ENCODE data around the gene GPR39.

The GPR39 gene

DNA sequence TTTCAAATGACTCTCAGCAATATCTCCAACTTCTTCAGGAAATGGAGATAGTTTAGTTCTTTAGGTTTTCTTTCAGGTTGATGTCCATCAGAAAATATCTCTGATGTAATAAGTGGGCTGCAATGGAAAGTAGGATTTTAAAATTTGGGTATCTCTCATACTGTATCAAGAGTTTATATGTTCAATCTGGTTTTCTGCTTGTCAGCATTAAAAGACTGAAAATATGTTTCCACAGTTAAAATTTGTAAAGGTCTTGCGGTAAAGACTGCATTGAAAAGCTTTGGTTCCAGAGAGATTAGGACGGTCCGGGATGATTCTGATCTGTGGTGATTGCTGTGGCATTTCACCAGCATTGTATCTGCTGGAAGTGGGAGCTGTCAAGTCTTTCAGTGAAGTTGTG lies 170.2 kb downstream of the GPR39 start:
- Histone ChIP-seq H3K4me3 (ENCODE audit: low read depth, low read length) (no peak overlapping the region), H3K27ac (ENCODE audit: low read depth, low read length) (no peak overlapping the region), H3K36me3 (ENCODE audit: control insufficient read depth, insufficient read depth, low read length) (no peaks in the 10 kb centered on the region), H3K4me1 (ENCODE audit: control insufficient read depth, insufficient read depth, low read length) (peaks cover 20% of the 10 kb centered on the region), H3K9ac (ENCODE audit: low read length) (no peak overlapping the region), H3K9me3 (ENCODE audit: control insufficient read depth, insufficient read depth, low read depth, low read length) (no peaks in the 10 kb centered on the region), H3K27me3 (ENCODE audit: control insufficient read depth, insufficient read depth, low read length) (no peaks in the 10 kb centered on the region)

DNA sequence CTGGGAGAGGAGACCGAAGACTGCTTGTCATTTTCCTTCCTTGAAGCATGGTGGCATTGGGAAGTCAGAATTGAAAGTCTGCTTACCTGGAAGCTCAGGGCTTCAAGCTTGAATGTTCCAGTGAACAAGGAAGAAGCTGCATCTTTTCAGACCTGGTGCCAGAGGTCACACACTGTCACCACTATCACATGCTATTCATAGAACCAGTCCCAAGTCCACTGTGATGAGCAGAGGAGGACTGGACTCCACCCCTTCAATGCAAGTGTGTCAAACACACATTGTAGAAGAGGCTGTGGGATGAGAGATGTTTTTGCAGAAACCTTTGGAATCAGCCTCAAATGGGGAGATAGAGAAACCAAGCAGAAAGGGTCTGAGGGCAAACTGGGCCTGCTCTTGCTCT lies 172.0 kb downstream of the GPR39 start:
- peaks cover 28% of the 10 kb centered on the region for H3K4me1 ChIP-seq (ENCODE audit: control insufficient read depth, insufficient read depth, low read length)
- H3K9me3 ChIP-seq (ENCODE audit: control insufficient read depth, insufficient read depth, low read depth, low read length), result no peaks in the 10 kb centered on the region
- no peaks in the 10 kb centered on the region for H3K36me3 ChIP-seq (ENCODE audit: control insufficient read depth, insufficient read depth, low read length)
- no peak overlapping the region for H3K9ac ChIP-seq (ENCODE audit: low read length)
- H3K27ac ChIP-seq (ENCODE audit: low read depth, low read length), result no peak overlapping the region
- H3K4me3 ChIP-seq (ENCODE audit: low read depth, low read length), result no peak overlapping the region
- H3K27me3 ChIP-seq (ENCODE audit: control insufficient read depth, insufficient read depth, low read length), result no peaks in the 10 kb centered on the region

DNA sequence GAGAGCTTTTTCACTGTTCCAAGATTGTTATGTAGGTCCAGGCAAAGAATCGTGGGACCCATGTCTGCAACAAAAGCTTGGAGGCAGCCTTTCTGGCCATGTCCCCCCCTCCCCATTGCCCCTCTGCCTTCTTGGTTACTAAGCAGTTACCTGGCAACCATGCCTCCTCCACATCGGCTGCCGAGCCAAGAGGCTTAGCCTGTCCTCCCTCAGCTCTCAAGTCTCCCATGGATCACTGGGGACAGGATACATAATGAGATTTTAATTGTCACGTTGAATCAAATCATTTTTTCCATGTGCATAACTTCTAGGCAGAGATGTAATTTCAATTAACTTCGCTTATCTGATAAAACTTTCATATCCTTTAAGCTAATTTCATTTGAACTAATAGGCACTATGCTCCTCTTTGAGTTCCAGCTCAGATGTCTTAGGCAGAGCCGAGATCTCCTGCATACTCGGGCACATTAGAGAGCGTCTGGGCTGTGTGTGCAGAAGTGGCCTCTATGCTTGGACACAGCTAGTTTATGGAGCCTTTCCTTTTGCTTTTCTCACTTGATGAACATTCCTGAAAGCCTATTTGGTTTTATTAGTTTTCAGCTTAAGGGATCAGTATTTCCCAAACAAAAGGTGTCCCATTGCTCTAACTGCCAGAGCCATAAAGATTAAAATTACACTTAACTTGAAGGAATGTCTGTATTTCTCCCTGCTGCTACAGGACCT lies 172.7 kb downstream of the GPR39 start:
- Histone ChIP-seq H3K36me3 (ENCODE audit: control insufficient read depth, insufficient read depth, low read length) (no peaks in the 10 kb centered on the region), H3K4me3 (ENCODE audit: low read depth, low read length) (no peak overlapping the region), H3K4me1 (ENCODE audit: control insufficient read depth, insufficient read depth, low read length) (peaks cover 30% of the 10 kb centered on the region), H3K27me3 (ENCODE audit: control insufficient read depth, insufficient read depth, low read length) (no peaks in the 10 kb centered on the region), H3K9ac (ENCODE audit: low read length) (no peak overlapping the region), H3K9me3 (ENCODE audit: control insufficient read depth, insufficient read depth, low read depth, low read length) (no peaks in the 10 kb centered on the region), H3K27ac (ENCODE audit: low read depth, low read length) (no peak overlapping the region)

DNA sequence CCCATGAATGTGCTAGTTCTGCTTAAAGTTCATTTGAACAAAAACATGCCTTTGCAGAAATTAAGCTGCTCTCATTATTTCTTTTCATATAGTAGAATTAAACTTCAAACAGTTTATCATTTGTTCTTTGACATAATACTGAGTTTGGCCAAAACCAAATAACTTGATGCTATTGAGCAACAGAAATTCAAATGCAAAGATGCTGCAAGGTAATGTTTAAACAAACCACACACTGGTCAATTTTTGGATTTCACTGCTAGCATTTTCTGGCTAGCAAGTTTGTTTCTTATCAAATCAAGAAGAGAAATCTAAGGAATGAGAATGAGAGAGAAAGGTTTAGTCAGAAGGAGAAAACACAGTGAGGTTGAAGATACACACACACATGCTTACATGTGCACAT lies 173.4 kb downstream of the GPR39 start:
- Histone ChIP-seq H3K36me3 (ENCODE audit: control insufficient read depth, insufficient read depth, low read length) (no peaks in the 10 kb centered on the region), H3K27me3 (ENCODE audit: control insufficient read depth, insufficient read depth, low read length) (no peaks in the 10 kb centered on the region), H3K4me1 (ENCODE audit: control insufficient read depth, insufficient read depth, low read length) (peaks cover 30% of the 10 kb centered on the region), H3K9ac (ENCODE audit: low read length) (no peak overlapping the region), H3K9me3 (ENCODE audit: control insufficient read depth, insufficient read depth, low read depth, low read length) (no peaks in the 10 kb centered on the region), H3K27ac (ENCODE audit: low read depth, low read length) (no peak overlapping the region), H3K4me3 (ENCODE audit: low read depth, low read length) (no peak overlapping the region)

DNA sequence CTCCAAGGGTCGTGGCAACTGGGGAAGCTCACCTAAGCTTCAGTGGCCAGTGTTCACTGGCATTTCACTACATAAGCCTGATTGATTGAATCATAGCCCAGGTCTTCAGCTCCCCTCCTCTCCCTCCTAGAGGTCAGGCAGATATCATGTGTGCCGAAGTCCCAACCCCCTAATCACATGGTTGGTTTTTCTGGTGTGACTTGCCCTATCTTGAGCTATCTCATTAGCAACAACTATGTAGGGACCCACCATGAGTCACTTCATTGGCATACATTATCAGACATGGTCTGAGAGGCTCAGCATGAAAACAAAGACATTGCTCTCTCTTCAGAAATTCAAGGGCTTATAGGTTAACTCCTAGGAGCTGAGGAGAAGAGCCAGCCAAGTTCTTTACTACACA lies 176.6 kb downstream of the GPR39 start:
- H3K9me3 ChIP-seq (ENCODE audit: control insufficient read depth, insufficient read depth, low read depth, low read length), result 0 out of 2 replicates have a peak, but pooled peaks cover 7% of the 10 kb centered on the region
- no peak overlapping the region for H3K4me3 ChIP-seq (ENCODE audit: low read depth, low read length)
- H3K36me3 ChIP-seq (ENCODE audit: control insufficient read depth, insufficient read depth, low read length), result no peaks in the 10 kb centered on the region
- no peak overlapping the region for H3K9ac ChIP-seq (ENCODE audit: low read length)
- H3K27me3 ChIP-seq (ENCODE audit: control insufficient read depth, insufficient read depth, low read length), result no peaks in the 10 kb centered on the region
- H3K27ac ChIP-seq (ENCODE audit: low read depth, low read length), result no peak overlapping the region
- H3K4me1 ChIP-seq (ENCODE audit: control insufficient read depth, insufficient read depth, low read length), result peaks cover 24% of the 10 kb centered on the region; the same call in 1 of the 2 replicates

DNA sequence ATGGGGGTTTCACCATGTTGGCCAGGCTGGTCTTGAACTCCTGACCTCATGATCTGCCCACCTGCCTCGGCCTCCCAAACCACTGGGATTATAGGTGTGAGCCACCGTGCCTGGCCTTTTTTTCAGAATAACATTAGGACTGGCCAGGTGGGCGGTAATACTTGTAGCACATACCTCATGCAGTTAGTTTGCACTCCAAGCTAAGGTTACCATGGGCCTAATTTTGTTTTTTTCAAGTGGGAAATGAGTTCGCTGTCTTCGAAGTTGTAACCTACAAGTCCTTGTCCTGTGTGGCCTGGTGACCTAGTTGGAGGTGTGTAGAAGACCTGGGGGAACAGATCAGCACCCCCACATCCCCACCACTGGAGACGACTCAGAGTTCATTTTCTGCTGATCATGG lies 178.6 kb downstream of the GPR39 start:
- Histone ChIP-seq H3K36me3 (ENCODE audit: control insufficient read depth, insufficient read depth, low read length) (no peaks in the 10 kb centered on the region), H3K4me3 (ENCODE audit: low read depth, low read length) (no peak overlapping the region), H3K4me1 (ENCODE audit: control insufficient read depth, insufficient read depth, low read length) (peaks cover 15% of the 10 kb centered on the region; the same call in 1 of the 2 replicates), H3K27me3 (ENCODE audit: control insufficient read depth, insufficient read depth, low read length) (no peaks in the 10 kb centered on the region), H3K9ac (ENCODE audit: low read length) (no peak overlapping the region), H3K9me3 (ENCODE audit: control insufficient read depth, insufficient read depth, low read depth, low read length) (peaks cover 7% of the 10 kb centered on the region; the same call in 1 of the 2 replicates), H3K27ac (ENCODE audit: low read depth, low read length) (no peak overlapping the region)

DNA sequence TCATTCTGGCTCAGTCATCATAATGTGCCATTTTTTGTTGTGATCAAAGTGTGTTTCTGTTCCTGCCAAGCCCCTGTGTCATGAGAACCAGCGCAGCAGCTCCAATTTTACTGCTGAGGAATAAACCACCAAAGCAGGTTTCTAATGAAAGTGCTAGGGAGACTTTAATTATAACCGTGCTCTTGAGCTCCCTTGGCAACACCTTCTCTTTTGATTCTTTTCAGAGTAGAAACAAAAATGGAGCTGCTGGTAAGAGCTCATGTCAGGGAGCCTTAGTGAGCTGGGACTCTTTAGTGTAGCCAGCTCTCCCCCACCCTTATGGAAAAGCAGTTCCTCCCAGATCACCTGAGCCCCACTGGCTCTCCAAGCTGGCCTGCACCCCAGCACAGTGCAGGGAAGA lies 179.1 kb downstream of the GPR39 start:
- Histone ChIP-seq H3K27ac (ENCODE audit: low read depth, low read length) (no peak overlapping the region), H3K27me3 (ENCODE audit: control insufficient read depth, insufficient read depth, low read length) (no peaks in the 10 kb centered on the region), H3K4me1 (ENCODE audit: control insufficient read depth, insufficient read depth, low read length) (peaks cover 10% of the 10 kb centered on the region; the same call in 1 of the 2 replicates), H3K36me3 (ENCODE audit: control insufficient read depth, insufficient read depth, low read length) (no peaks in the 10 kb centered on the region), H3K9ac (ENCODE audit: low read length) (no peak overlapping the region), H3K9me3 (ENCODE audit: control insufficient read depth, insufficient read depth, low read depth, low read length) (peaks cover 7% of the 10 kb centered on the region; the same call in 1 of the 2 replicates), H3K4me3 (ENCODE audit: low read depth, low read length) (no peak overlapping the region)

DNA sequence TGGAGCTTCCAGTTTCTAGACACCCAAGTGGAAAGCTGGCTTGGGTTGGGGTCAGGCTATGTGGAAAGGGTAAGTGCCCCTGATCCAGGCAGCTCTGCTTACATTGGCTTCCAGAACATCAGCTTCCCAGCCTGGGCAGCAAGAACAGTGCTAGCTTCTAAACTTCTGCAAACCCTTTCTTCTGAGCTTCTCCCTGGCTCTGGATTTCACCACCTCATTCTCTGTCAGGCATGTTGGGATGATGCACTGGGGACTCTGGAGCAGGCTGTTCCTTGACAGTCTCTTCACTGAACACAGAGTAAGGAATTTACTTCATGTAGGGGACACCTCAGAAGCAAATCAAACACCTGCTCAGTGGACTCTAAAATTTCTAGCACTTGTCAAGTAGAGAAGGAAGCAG lies 180.6 kb downstream of the GPR39 start:
- H3K27ac ChIP-seq (ENCODE audit: low read depth, low read length), result no peak overlapping the region
- H3K27me3 ChIP-seq (ENCODE audit: control insufficient read depth, insufficient read depth, low read length), result no peaks in the 10 kb centered on the region
- H3K4me1 ChIP-seq (ENCODE audit: control insufficient read depth, insufficient read depth, low read length), result peaks cover 10% of the 10 kb centered on the region; the same call in 1 of the 2 replicates
- no peak overlapping the region for H3K4me3 ChIP-seq (ENCODE audit: low read depth, low read length)
- H3K9me3 ChIP-seq (ENCODE audit: control insufficient read depth, insufficient read depth, low read depth, low read length), result peaks cover 7% of the 10 kb centered on the region; the same call in 1 of the 2 replicates
- no peak overlapping the region for H3K9ac ChIP-seq (ENCODE audit: low read length)
- no peaks in the 10 kb centered on the region for H3K36me3 ChIP-seq (ENCODE audit: control insufficient read depth, insufficient read depth, low read length)

DNA sequence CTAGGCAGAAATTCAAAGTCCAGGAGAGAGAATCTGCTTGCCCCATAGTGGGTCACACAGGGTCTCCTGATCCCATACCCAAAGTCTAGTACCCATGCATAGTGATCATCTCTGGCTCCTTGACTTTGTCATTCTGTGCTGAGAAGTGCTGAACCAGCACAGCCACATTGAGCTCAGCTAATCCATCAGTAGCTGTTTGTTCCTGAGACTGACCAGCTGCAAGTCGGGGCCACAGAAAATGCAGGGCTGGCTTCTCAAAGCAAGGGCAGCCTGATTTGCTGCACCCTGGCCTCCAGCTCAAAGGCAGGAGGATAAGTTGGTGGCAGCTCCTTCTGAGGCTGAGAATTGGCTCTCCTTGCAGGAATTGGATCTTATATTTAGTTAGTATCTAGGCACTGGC lies 181.2 kb downstream of the GPR39 start:
- Histone ChIP-seq H3K9ac (ENCODE audit: low read length) (no peak overlapping the region), H3K36me3 (ENCODE audit: control insufficient read depth, insufficient read depth, low read length) (no peaks in the 10 kb centered on the region), H3K27ac (ENCODE audit: low read depth, low read length) (no peak overlapping the region), H3K4me3 (ENCODE audit: low read depth, low read length) (no peak overlapping the region), H3K27me3 (ENCODE audit: control insufficient read depth, insufficient read depth, low read length) (no peaks in the 10 kb centered on the region), H3K9me3 (ENCODE audit: control insufficient read depth, insufficient read depth, low read depth, low read length) (peaks cover 7% of the 10 kb centered on the region; the same call in 1 of the 2 replicates), H3K4me1 (ENCODE audit: control insufficient read depth, insufficient read depth, low read length) (peaks cover 8% of the 10 kb centered on the region; the same call in 1 of the 2 replicates)

DNA sequence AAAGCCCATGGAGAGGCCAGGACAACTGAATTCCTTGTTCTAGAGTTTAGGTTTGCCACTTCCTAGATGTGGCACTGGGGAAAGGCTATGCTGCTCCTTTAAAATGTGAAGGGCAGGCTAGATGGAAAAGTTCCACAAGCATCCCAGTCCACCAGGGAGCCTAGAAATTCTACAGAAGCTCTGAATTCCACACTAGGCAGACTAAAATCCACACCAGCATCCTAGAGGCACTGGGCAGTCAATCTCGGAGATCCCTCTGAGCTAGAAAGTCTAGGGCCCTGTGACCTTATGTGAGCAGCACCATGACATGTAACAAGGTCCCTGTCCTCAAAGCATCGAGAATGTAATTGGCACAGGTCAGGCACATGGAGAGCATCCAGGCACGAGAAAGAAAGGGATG lies 181.9 kb downstream of the GPR39 start:
- H3K27ac ChIP-seq (ENCODE audit: low read depth, low read length), result no peak overlapping the region
- no peaks in the 10 kb centered on the region for H3K27me3 ChIP-seq (ENCODE audit: control insufficient read depth, insufficient read depth, low read length)
- H3K4me3 ChIP-seq (ENCODE audit: low read depth, low read length), result no peak overlapping the region
- H3K9me3 ChIP-seq (ENCODE audit: control insufficient read depth, insufficient read depth, low read depth, low read length), result peaks cover 7% of the 10 kb centered on the region; the same call in 1 of the 2 replicates
- peaks cover 2% of the 10 kb centered on the region; the same call in 1 of the 2 replicates for H3K4me1 ChIP-seq (ENCODE audit: control insufficient read depth, insufficient read depth, low read length)
- no peaks in the 10 kb centered on the region for H3K36me3 ChIP-seq (ENCODE audit: control insufficient read depth, insufficient read depth, low read length)
- no peak overlapping the region for H3K9ac ChIP-seq (ENCODE audit: low read length)

DNA sequence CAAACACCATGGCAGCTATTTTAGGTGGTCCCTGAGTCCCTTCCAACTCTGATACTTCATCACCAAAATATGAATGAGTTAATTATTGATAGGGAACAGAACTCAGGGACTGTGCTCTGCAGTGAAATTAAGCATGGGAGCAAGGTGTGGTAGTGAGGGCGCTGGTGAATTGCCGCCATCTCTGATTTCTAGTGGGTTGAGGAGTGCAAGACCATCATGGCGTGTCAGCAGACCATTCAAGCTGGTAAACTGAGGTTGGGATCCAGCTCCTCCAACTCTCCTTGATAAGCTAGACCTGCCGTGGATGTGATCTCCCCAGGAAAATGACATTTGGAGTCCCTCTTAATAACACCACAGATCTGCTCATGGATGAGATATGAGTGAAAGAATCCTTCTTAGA lies 183.0 kb downstream of the GPR39 start:
- no peak overlapping the region for H3K27ac ChIP-seq (ENCODE audit: low read depth, low read length)
- H3K9me3 ChIP-seq (ENCODE audit: control insufficient read depth, insufficient read depth, low read depth, low read length), result peaks cover 7% of the 10 kb centered on the region; the same call in 1 of the 2 replicates
- no peaks in the 10 kb centered on the region for H3K36me3 ChIP-seq (ENCODE audit: control insufficient read depth, insufficient read depth, low read length)
- no peaks in the 10 kb centered on the region for H3K4me1 ChIP-seq (ENCODE audit: control insufficient read depth, insufficient read depth, low read length)
- H3K27me3 ChIP-seq (ENCODE audit: control insufficient read depth, insufficient read depth, low read length), result no peaks in the 10 kb centered on the region
- no peak overlapping the region for H3K4me3 ChIP-seq (ENCODE audit: low read depth, low read length)
- no peak overlapping the region for H3K9ac ChIP-seq (ENCODE audit: low read length)
